IMR-90 (cell line): ENCODE data around the gene C18orf32. TPM values are rescaled to one million over a fixed set of nuclear protein-coding genes. Genes with fewer than 3 reads are reported as not detected.

Source experiments
- ATAC-seq: fragments of 200-7000 bp; cut with Tn5 transposase; 2 replicates; pipeline ENCODE4 v1.9.1; 2020; ENCODE audit warnings: low read depth, mild to moderate bottlenecking, moderate library complexity
- BruUV-seq: library from RNA; stranded (reverse); fragments of 400-500 nt; replicated peaks from 2 replicates; lab custom pipeline; 2021; lab: Mats Ljungman, UMichigan
- CTCF ChIA-PET: fragments of 300-600 bp; formaldehyde crosslinking; extraction: SDS; loops from one replicate; lab custom pipeline; 2021; ENCODE audit warnings: antibody characterized with exemption; lab: Yijun Ruan, JAX
- POLR2A ChIA-PET: fragments of 300-600 bp; sonication (Branson Sonifier 250); formaldehyde crosslinking; loops from one replicate; lab custom pipeline; 2022; ENCODE audit warnings: antibody characterized with exemption; ENCODE audit not compliant: unreplicated experiment; lab: Charles Lee
- DNase-seq: peaks from one replicate; pipeline ENCODE4 v3.0.0; 2013
- H2AFZ ChIP-seq: replicated peaks from 2 replicates; pipeline ENCODE3; 2013; ENCODE audit warnings: low read length, mild to moderate bottlenecking; ENCODE audit not compliant: poor library complexity
- H2AK5ac ChIP-seq: 2 replicates; pipeline ENCODE4 v1.6.1; 2013; ENCODE audit warnings: low read depth, low read length, inconsistent platforms
- H2AK9ac ChIP-seq: replicated peaks from 2 replicates; pipeline ENCODE3; 2013; ENCODE audit warnings: mild to moderate bottlenecking, low read depth, low read length, moderate library complexity; ENCODE audit not compliant: poor library complexity
- H2BK120ac ChIP-seq: 2 replicates; pipeline ENCODE4 v1.6.1; 2013; ENCODE audit warnings: low read depth, low read length, inconsistent platforms
- H2BK15ac ChIP-seq: 3 replicates; pipeline ENCODE4 v1.6.1; 2013; ENCODE audit warnings: low read depth, low read length, inconsistent platforms
- H2BK20ac ChIP-seq: 2 replicates; pipeline ENCODE4 v1.6.1; 2013; ENCODE audit warnings: low read depth, mild to moderate bottlenecking, inconsistent platforms, low read length, moderate library complexity
- H2BK5ac ChIP-seq: 2 replicates; pipeline ENCODE4 v1.6.1; 2013; ENCODE audit warnings: mild to moderate bottlenecking, low read depth, low read length, inconsistent platforms; ENCODE audit not compliant: poor library complexity, severe bottlenecking
- H3K14ac ChIP-seq: replicated peaks from 2 replicates; pipeline ENCODE4 v1.6.1; 2013; ENCODE audit warnings: low read depth, low read length, inconsistent platforms
- H3K18ac ChIP-seq: 2 replicates; pipeline ENCODE4 v1.6.1; 2013; ENCODE audit warnings: low read depth, low read length, control low read depth
- H3K23ac ChIP-seq: 2 replicates; pipeline ENCODE4 v1.6.1; 2013; ENCODE audit warnings: low read depth, low read length, inconsistent platforms
- H3K27ac ChIP-seq: 2 replicates; pipeline ENCODE4 v1.5.1; 2013; ENCODE audit warnings: mild to moderate bottlenecking, control low read depth, low read length; ENCODE audit not compliant: insufficient read depth
- H3K27me3 ChIP-seq: 2 replicates; pipeline ENCODE4 v1.6.1; 2013; ENCODE audit warnings: low read length; ENCODE audit not compliant: control insufficient read depth, insufficient read depth
- H3K36me3 ChIP-seq: 2 replicates; pipeline ENCODE4 v1.6.1; 2013; ENCODE audit warnings: low read length, mixed read lengths; ENCODE audit not compliant: control insufficient read depth, insufficient read depth
- H3K4ac ChIP-seq: 2 replicates; pipeline ENCODE4 v1.6.1; 2013; ENCODE audit warnings: low read depth, low read length, inconsistent platforms
- H3K4me1 ChIP-seq: 2 replicates; pipeline ENCODE4 v1.6.1; 2013; ENCODE audit warnings: low read length, mixed read lengths; ENCODE audit not compliant: control insufficient read depth, insufficient read depth
- H3K4me2 ChIP-seq: 2 replicates; pipeline ENCODE4 v1.6.1; 2013; ENCODE audit warnings: low read depth, mild to moderate bottlenecking, control low read depth, low read length, moderate library complexity
- H3K4me3 ChIP-seq: 2 replicates; pipeline ENCODE4 v1.5.1; 2013; ENCODE audit warnings: low read depth, mild to moderate bottlenecking, control low read depth, low read length, moderate library complexity; ENCODE audit not compliant: insufficient read depth
- H3K56ac ChIP-seq: 2 replicates; pipeline ENCODE4 v1.6.1; 2013; ENCODE audit warnings: low read length, inconsistent platforms; ENCODE audit not compliant: insufficient read depth; ENCODE audit errors: extremely low read depth
- H3K79me1 ChIP-seq, 2 experiments: 2 replicates each; pipeline ENCODE4 v1.6.1; 2013; ENCODE audit warnings: low read length in 2 of 2, inconsistent platforms in 1 of 2, low read depth in 1 of 2
- H3K9ac ChIP-seq: 2 replicates; pipeline ENCODE4 v1.6.1; 2013; ENCODE audit warnings: low read depth, low read length, control low read depth
- H3K9me1 ChIP-seq: 2 replicates; pipeline ENCODE4 v1.6.1; 2013; ENCODE audit warnings: low read length, inconsistent platforms; ENCODE audit not compliant: insufficient read depth
- H3K9me3 ChIP-seq: 2 replicates; pipeline ENCODE4 v1.6.1; 2013; ENCODE audit warnings: low read length; ENCODE audit not compliant: control insufficient read depth, insufficient read depth
- H4K20me1 ChIP-seq: 2 replicates; pipeline ENCODE4 v1.6.1; 2013; ENCODE audit warnings: low read length, inconsistent platforms; ENCODE audit not compliant: insufficient read depth
- H4K5ac ChIP-seq: 2 replicates; pipeline ENCODE4 v1.6.1; 2013; ENCODE audit warnings: mild to moderate bottlenecking, low read depth, low read length, control low read depth
- H4K8ac ChIP-seq, 2 experiments: 2 replicates each; pipeline ENCODE4 v1.6.1; 2013; ENCODE audit warnings: low read depth in 2 of 2, low read length in 2 of 2, control low read depth in 1 of 2, inconsistent platforms in 1 of 2
- H4K91ac ChIP-seq: 2 replicates; pipeline ENCODE4 v1.6.1; 2013; ENCODE audit warnings: low read depth, low read length, inconsistent platforms; ENCODE audit not compliant: insufficient read depth
- BHLHE40 ChIP-seq: fragments of 150-350 bp; IDR thresholded peaks from 2 replicates; pipeline ENCODE4 v1.6.1; 2016; ENCODE audit warnings: mild to moderate bottlenecking, low read depth, low read length
- CHD1 ChIP-seq: IDR thresholded peaks from 2 replicates; pipeline ENCODE4 v1.6.1; 2012; ENCODE audit warnings: low read depth, low read length, improper control_type of control experiment
- ELK1 ChIP-seq: fragments of 150-350 bp; IDR thresholded peaks from 2 replicates; pipeline ENCODE4 v1.6.1; 2016; ENCODE audit warnings: low read depth, mild to moderate bottlenecking, low read length, moderate library complexity, borderline replicate concordance
- FOS ChIP-seq: fragments of 150-350 bp; IDR thresholded peaks from 2 replicates; pipeline ENCODE4 v1.6.1; 2016; ENCODE audit warnings: low read depth, low read length
- MAZ ChIP-seq: IDR thresholded peaks from 2 replicates; pipeline ENCODE4 v1.6.1; 2012; ENCODE audit warnings: low read depth, mild to moderate bottlenecking, low read length, improper control_type of control experiment, moderate library complexity, borderline replicate concordance
- NFE2L2 ChIP-seq: fragments of 150-350 bp; IDR thresholded peaks from 2 replicates; pipeline ENCODE4 v1.6.1; 2016; ENCODE audit warnings: low read depth, mild to moderate bottlenecking, low read length
- POLR2A ChIP-seq: IDR thresholded peaks from 2 replicates; pipeline ENCODE4 v1.6.1; 2012; ENCODE audit warnings: mild to moderate bottlenecking, low read depth, low read length
- RAD21 ChIP-seq: IDR thresholded peaks from 2 replicates; pipeline ENCODE4 v1.6.1; 2012; ENCODE audit warnings: low read length, improper control_type of control experiment
- RCOR1 ChIP-seq: IDR thresholded peaks from 2 replicates; pipeline ENCODE4 v1.6.1; 2012; ENCODE audit warnings: mild to moderate bottlenecking, low read length, improper control_type of control experiment; ENCODE audit not compliant: insufficient replicate concordance
- RFX5 ChIP-seq: IDR thresholded peaks from 2 replicates; pipeline ENCODE4 v1.8.0; 2012; ENCODE audit warnings: low read depth, mild to moderate bottlenecking, low read length, moderate library complexity
- SMC3 ChIP-seq: fragments of 150-350 bp; IDR thresholded peaks from 2 replicates; pipeline ENCODE4 v1.6.1; 2016; ENCODE audit warnings: low read depth, mild to moderate bottlenecking, antibody characterized with exemption, low read length, moderate library complexity
- USF2 ChIP-seq: fragments of 150-350 bp; IDR thresholded peaks from 2 replicates; pipeline ENCODE4 v1.6.1; 2017; ENCODE audit warnings: mild to moderate bottlenecking, antibody characterized with exemption, low read length, low read depth
- WGBS, 2 experiments: methylation state at CpG; one replicate each; pipeline versions ENCODE4 v1.1.5 to v1.1.7; 2013; ENCODE audit warnings: missing lambda C conversion rate in 2 of 2; ENCODE audit not compliant: insufficient read length in 1 of 2; ENCODE audit errors: extremely low coverage in 2 of 2; 5-methylcytosine and 5-hydroxymethylcytosine counted together
- dilution Hi-C: fragments of 300-500 bp; cut with HindIII; formaldehyde crosslinking; loops from one replicate; pipeline ENCODE4 v1.14.3; 2018; ENCODE audit warnings: low sequenced_read_pairs; ENCODE audit not compliant: unreplicated experiment
- in situ Hi-C: fragments of 300-500 bp; cut with MboI; formaldehyde crosslinking; loops from 3 replicates; pipeline ENCODE4 v1.14.3; 2019; ENCODE audit warnings: low sequenced_read_pairs, inconsistent platforms, mixed read lengths
- intact Hi-C: fragments of 100-400 bp; cut with micrococcal nuclease; formaldehyde crosslinking; loops from 2 replicates; pipeline ENCODE4 v1.10.0; 2022
- polyA plus RNA-seq, 3 experiments: library from polyadenylated mRNA; depleted of rRNA; stranded (reverse); fragments of >200 nt; gene quantifications; 2 replicates each; pipeline ENCODE4 v1.2.3, GENCODE V29; 2012; ENCODE audit warnings: low replicate concordance in 1 of 3
- total RNA-seq: library from RNA; depleted of rRNA; stranded (reverse); fragments of >200 nt; gene quantifications from 2 replicates; pipeline ENCODE4 v1.2.3, GENCODE V29; 2012
- TF ChIP-seq, protein P1 (sequence below): conservative IDR thresholded peaks from 2 replicates; pipeline ENCODE4 v1.5.1; 2012; ENCODE audit warnings: mild to moderate bottlenecking, low read depth, low read length, improper control_type of control experiment

Gene C18orf32
- total and polyA plus RNA-seq, 2 of the 4 experiments (the other 2 are of a cell fraction), result 3.6 to 21.4 TPM

DNA sequence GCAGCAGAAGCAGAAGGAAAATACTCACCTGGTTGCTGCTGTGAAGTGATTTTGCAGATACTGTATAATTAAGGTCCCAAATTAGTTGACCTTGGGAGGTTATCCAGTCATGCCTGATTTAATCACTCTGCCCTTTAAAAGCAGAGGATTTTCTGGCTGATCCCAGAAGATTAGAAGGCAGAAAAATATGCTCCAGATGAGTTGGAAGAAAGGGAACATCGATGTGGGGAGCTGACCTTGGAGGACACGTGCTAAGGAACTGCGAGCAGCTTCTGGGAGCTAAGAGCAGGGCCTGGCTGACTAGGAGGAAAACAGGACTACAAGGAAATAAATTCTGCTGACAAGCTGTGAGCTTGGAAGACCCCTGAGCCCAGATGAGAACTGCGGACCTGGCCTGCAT is 13.3 kb downstream of the C18orf32 start:
- no peaks in the 10 kb centered on the region for H4K20me1 ChIP-seq
- intact Hi-C loops (no loop called here), in situ Hi-C loops (no loop called here), dilution Hi-C loops (no loop called here)
- H2AK9ac ChIP-seq, result no peak overlapping the region
- H3K27me3 ChIP-seq, result no peaks in the 10 kb centered on the region
- no peak overlapping the region for H2AFZ ChIP-seq
- no peaks in the 10 kb centered on the region for H3K36me3 ChIP-seq
- no peak overlapping the region for H3K4me2 ChIP-seq
- H2BK120ac ChIP-seq, result no peak overlapping the region
- H4K8ac ChIP-seq, result no peak overlapping the region
- H4K91ac ChIP-seq, result no peak overlapping the region
- H3K4me1 ChIP-seq, result no peaks in the 10 kb centered on the region
- no peaks in the 10 kb centered on the region for H3K9me3 ChIP-seq
- no peak overlapping the region for H3K4me3 ChIP-seq
- H3K9me1 ChIP-seq, result no peaks in the 10 kb centered on the region
- H2AK5ac ChIP-seq, result no peak overlapping the region
- 80% methylated on average over 1 of the region's 4 CpGs; no CpG with 5 or more reads in 1 of the 2 experiments for WGBS, 2 experiments
- no peak overlapping the region for H3K14ac ChIP-seq
- no peak overlapping the region for H3K23ac ChIP-seq
- no peak for TF ChIP-seq ELK1
- TF ChIP-seq RAD21, result no peak
- TF ChIP-seq, protein P1, sequence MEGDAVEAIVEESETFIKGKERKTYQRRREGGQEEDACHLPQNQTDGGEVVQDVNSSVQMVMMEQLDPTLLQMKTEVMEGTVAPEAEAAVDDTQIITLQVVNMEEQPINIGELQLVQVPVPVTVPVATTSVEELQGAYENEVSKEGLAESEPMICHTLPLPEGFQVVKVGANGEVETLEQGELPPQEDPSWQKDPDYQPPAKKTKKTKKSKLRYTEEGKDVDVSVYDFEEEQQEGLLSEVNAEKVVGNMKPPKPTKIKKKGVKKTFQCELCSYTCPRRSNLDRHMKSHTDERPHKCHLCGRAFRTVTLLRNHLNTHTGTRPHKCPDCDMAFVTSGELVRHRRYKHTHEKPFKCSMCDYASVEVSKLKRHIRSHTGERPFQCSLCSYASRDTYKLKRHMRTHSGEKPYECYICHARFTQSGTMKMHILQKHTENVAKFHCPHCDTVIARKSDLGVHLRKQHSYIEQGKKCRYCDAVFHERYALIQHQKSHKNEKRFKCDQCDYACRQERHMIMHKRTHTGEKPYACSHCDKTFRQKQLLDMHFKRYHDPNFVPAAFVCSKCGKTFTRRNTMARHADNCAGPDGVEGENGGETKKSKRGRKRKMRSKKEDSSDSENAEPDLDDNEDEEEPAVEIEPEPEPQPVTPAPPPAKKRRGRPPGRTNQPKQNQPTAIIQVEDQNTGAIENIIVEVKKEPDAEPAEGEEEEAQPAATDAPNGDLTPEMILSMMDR, result no peak
- TF ChIP-seq MAZ, result no peak
- TF ChIP-seq USF2, result no peak
- no peak for TF ChIP-seq SMC3
- no peak for TF ChIP-seq POLR2A
- TF ChIP-seq CHD1, result no peak
- TF ChIP-seq BHLHE40, result no peak
- no peak for TF ChIP-seq RCOR1
- TF ChIP-seq FOS, result no peak
- TF ChIP-seq RFX5, result no peak
- TF ChIP-seq NFE2L2, result no peak
- H3K27ac ChIP-seq, result no peak overlapping the region
- no peak overlapping the region for H2BK20ac ChIP-seq
- H2BK5ac ChIP-seq, result no peak overlapping the region
- ChIA-PET POLR2A (no interaction called here), CTCF (no interaction called here)
- ATAC-seq, result no peak
- no peaks in the 10 kb centered on the region for H3K79me1 ChIP-seq
- H4K5ac ChIP-seq, result no peak overlapping the region
- no peak overlapping the region for H3K9ac ChIP-seq
- BruUV-seq, result no TSS peak
- H3K56ac ChIP-seq, result no peak overlapping the region
- H3K4ac ChIP-seq, result no peak overlapping the region
- H3K18ac ChIP-seq, result no peak overlapping the region
- H2BK15ac ChIP-seq, result no peak overlapping the region
- DNase-seq, result no peak
